K562 (cell line): ENCODE results near the gene CRB2. TPM values are rescaled to one million over a fixed set of nuclear protein-coding genes. Genes with fewer than 3 reads are reported as not detected.

Experiments
- HEY1 ChIP-seq: fragments of 250-450 bp; sonication (Bioruptor Pico); IDR thresholded peaks from 2 replicates; pipeline ENCODE4 v1.5.0; 2020; ENCODE audit warnings: mild to moderate bottlenecking, moderate library complexity, borderline replicate concordance
- SMARCC2 ChIP-seq: fragments of 450-650 bp; IDR thresholded peaks from 2 replicates; pipeline ENCODE4 v1.6.1; 2017; ENCODE audit warnings: antibody characterized with exemption, moderate library complexity, mild to moderate bottlenecking, low read depth
- polyA plus RNA-seq, 8 experiments: library from polyadenylated mRNA; depleted of rRNA in 4 of 8; stranded (reverse) in 5 of 8; unstranded in 3 of 8; fragments of >200 nt; fragmentation: Nextera tagmentation in 2 of 8; fragmentation: Illumina TruSeq in 1 of 8; extraction: Ambion mirVana in 2 of 8; extraction: Trizol in 1 of 8; gene quantifications; 2 replicates each; pipeline versions ENCODE4 v1.2.1 to v1.2.3, GENCODE V29; 2011 to 2014; ENCODE audit warnings: inconsistent platforms in 1 of 8, missing spikeins in 1 of 8
- total RNA-seq, 7 experiments: library from RNA; depleted of rRNA in 6 of 7; stranded (reverse); fragments of >200 nt in 6 of 7; fragmentation: Illumina TruSeq in 2 of 7; extraction: Trizol in 2 of 7; gene quantifications; 2 replicates each; pipeline versions ENCODE4 v1.2.1 to v1.2.3, GENCODE V29; 2011 to 2021; ENCODE audit warnings: low replicate concordance in 1 of 7
- TF ChIP-seq, protein P1 (sequence below): fragments of 200-600 bp; sonication (generic); IDR thresholded peaks from one replicate; pipeline ENCODE4 v1.6.1; 2012; ENCODE audit warnings: mild to moderate bottlenecking, low read depth, low read length, inconsistent platforms
- TF ChIP-seq, protein P2 (sequence below), 2 experiments: fragments of 250-450 bp in 1 of 2; fragments of 450-650 bp in 1 of 2; sonication (Bioruptor Pico) in 1 of 2; IDR thresholded peaks; 2 replicates each; pipeline versions ENCODE4 v1.6.1 to v1.8.0; 2016 to 2021; ENCODE audit warnings: mild to moderate bottlenecking in 2 of 2, moderate library complexity in 2 of 2, missing compliant biosample characterization in 1 of 2, missing genetic modification characterization in 1 of 2
- TF ChIP-seq, protein P3 (sequence below): fragments of 250-450 bp; sonication (Bioruptor Pico); IDR thresholded peaks from 2 replicates; pipeline ENCODE4 v1.5.0; 2020; ENCODE audit warnings: mild to moderate bottlenecking

CRB2 gene
- total and polyA plus RNA-seq, 9 of the 15 experiments (the other 6 are each of a cell fraction or from before 2014, with no cell fraction given), result 0.13 to 1.2 (median 0.25) TPM; not detected in 2

DNA sequence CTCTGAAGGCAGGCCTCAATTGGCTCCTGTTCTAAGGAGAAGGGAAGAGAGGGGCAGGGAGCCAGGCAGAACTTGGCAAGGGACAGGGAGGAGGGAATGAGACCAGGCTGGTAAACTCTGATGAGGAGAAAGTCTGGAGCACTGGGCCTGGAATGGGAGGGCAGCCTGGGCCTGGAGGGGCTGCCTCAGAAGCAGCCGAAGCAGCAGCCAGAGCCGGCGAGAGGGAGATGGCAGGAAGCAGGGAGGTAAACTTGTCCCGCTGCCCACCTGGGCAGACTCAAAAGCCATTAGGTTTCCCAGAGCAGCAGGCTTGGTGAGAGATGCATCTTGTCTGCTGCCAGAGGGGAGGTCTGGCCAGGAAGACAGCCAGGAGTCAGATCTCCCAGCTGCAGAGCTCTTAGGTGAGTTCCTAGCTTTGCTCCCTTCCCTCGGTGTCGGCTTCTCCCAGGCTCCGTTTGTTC is 37.0 kb upstream of the CRB2 start (continued):
- TF ChIP-seq, protein P1, sequence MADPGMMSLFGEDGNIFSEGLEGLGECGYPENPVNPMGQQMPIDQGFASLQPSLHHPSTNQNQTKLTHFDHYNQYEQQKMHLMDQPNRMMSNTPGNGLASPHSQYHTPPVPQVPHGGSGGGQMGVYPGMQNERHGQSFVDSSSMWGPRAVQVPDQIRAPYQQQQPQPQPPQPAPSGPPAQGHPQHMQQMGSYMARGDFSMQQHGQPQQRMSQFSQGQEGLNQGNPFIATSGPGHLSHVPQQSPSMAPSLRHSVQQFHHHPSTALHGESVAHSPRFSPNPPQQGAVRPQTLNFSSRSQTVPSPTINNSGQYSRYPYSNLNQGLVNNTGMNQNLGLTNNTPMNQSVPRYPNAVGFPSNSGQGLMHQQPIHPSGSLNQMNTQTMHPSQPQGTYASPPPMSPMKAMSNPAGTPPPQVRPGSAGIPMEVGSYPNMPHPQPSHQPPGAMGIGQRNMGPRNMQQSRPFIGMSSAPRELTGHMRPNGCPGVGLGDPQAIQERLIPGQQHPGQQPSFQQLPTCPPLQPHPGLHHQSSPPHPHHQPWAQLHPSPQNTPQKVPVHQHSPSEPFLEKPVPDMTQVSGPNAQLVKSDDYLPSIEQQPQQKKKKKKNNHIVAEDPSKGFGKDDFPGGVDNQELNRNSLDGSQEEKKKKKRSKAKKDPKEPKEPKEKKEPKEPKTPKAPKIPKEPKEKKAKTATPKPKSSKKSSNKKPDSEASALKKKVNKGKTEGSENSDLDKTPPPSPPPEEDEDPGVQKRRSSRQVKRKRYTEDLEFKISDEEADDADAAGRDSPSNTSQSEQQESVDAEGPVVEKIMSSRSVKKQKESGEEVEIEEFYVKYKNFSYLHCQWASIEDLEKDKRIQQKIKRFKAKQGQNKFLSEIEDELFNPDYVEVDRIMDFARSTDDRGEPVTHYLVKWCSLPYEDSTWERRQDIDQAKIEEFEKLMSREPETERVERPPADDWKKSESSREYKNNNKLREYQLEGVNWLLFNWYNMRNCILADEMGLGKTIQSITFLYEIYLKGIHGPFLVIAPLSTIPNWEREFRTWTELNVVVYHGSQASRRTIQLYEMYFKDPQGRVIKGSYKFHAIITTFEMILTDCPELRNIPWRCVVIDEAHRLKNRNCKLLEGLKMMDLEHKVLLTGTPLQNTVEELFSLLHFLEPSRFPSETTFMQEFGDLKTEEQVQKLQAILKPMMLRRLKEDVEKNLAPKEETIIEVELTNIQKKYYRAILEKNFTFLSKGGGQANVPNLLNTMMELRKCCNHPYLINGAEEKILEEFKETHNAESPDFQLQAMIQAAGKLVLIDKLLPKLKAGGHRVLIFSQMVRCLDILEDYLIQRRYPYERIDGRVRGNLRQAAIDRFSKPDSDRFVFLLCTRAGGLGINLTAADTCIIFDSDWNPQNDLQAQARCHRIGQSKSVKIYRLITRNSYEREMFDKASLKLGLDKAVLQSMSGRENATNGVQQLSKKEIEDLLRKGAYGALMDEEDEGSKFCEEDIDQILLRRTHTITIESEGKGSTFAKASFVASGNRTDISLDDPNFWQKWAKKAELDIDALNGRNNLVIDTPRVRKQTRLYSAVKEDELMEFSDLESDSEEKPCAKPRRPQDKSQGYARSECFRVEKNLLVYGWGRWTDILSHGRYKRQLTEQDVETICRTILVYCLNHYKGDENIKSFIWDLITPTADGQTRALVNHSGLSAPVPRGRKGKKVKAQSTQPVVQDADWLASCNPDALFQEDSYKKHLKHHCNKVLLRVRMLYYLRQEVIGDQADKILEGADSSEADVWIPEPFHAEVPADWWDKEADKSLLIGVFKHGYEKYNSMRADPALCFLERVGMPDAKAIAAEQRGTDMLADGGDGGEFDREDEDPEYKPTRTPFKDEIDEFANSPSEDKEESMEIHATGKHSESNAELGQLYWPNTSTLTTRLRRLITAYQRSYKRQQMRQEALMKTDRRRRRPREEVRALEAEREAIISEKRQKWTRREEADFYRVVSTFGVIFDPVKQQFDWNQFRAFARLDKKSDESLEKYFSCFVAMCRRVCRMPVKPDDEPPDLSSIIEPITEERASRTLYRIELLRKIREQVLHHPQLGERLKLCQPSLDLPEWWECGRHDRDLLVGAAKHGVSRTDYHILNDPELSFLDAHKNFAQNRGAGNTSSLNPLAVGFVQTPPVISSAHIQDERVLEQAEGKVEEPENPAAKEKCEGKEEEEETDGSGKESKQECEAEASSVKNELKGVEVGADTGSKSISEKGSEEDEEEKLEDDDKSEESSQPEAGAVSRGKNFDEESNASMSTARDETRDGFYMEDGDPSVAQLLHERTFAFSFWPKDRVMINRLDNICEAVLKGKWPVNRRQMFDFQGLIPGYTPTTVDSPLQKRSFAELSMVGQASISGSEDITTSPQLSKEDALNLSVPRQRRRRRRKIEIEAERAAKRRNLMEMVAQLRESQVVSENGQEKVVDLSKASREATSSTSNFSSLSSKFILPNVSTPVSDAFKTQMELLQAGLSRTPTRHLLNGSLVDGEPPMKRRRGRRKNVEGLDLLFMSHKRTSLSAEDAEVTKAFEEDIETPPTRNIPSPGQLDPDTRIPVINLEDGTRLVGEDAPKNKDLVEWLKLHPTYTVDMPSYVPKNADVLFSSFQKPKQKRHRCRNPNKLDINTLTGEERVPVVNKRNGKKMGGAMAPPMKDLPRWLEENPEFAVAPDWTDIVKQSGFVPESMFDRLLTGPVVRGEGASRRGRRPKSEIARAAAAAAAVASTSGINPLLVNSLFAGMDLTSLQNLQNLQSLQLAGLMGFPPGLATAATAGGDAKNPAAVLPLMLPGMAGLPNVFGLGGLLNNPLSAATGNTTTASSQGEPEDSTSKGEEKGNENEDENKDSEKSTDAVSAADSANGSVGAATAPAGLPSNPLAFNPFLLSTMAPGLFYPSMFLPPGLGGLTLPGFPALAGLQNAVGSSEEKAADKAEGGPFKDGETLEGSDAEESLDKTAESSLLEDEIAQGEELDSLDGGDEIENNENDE, result no peak
- TF ChIP-seq HEY1 (CRISPR knock-in tag) (no peak), SMARCC2 (no peak)
- TF ChIP-seq, protein P2, sequence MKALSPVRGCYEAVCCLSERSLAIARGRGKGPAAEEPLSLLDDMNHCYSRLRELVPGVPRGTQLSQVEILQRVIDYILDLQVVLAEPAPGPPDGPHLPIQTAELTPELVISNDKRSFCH (CRISPR knock-in tag; IDR thresholded peaks at IDR 0.05), result no peak
- TF ChIP-seq, protein P2 (tag; IDR thresholded peaks at IDR 0.05), result no peak
- TF ChIP-seq, protein P3, sequence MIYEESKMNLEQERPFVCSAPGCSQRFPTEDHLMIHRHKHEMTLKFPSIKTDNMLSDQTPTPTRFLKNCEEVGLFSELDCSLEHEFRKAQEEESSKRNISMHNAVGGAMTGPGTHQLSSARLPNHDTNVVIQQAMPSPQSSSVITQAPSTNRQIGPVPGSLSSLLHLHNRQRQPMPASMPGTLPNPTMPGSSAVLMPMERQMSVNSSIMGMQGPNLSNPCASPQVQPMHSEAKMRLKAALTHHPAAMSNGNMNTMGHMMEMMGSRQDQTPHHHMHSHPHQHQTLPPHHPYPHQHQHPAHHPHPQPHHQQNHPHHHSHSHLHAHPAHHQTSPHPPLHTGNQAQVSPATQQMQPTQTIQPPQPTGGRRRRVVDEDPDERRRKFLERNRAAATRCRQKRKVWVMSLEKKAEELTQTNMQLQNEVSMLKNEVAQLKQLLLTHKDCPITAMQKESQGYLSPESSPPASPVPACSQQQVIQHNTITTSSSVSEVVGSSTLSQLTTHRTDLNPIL (CRISPR knock-in tag), result no peak
